PFSK-1 (cell line): ENCODE data around the gene TRPM7.

Experiments
- POLR2AphosphoS5 ChIP-seq: IDR thresholded peaks from 2 replicates; pipeline ENCODE4 v1.6.1; 2012; ENCODE audit warnings: low read depth, mild to moderate bottlenecking, control low read depth, low read length, moderate library complexity
- REST ChIP-seq, 2 experiments: IDR thresholded peaks; 2 replicates each; pipeline versions ENCODE4 v1.6.1 to v1.8.0; 2011 to 2012; ENCODE audit warnings: low read depth in 2 of 2, low read length in 2 of 2, control low read depth in 1 of 2, inconsistent platforms in 1 of 2, mild to moderate bottlenecking in 1 of 2, moderate library complexity in 1 of 2; ENCODE audit not compliant: insufficient read depth in 1 of 2
- SIN3A ChIP-seq: IDR thresholded peaks from 2 replicates; pipeline ENCODE4 v1.6.1; 2012; ENCODE audit warnings: mild to moderate bottlenecking, low read length, moderate library complexity, borderline replicate concordance; ENCODE audit not compliant: insufficient read depth
- TAF1 ChIP-seq: IDR thresholded peaks from 2 replicates; pipeline ENCODE4 v1.6.1; 2012; ENCODE audit warnings: low read length, control low read depth, borderline replicate concordance; ENCODE audit not compliant: insufficient read depth

GRCh38 chr15:50552238-50552637 is 134.4 kb downstream of the TRPM7 start:
- TF ChIP-seq POLR2AphosphoS5 (no peak), REST (IDR thresholded peaks at IDR 0.05; ENCODE audit: insufficient read depth in 1 of 2, low read depth in 2 of 2, low read length in 2 of 2) (no peak), TAF1 (no peak), SIN3A (no peak)
